NCI-H446 treated with DMSO at 0.1 percent for 48 hours (cell line): ENCODE measurements around the gene SRGAP1.
"Not testable (repeated sequence)": the region's sequence is repeated elsewhere in the genome, so short reads cannot be mapped to it uniquely, and the experiment has no call there.

Source experiments
- DNase-seq: peaks from one replicate; lab custom pipeline; 2025; lab: John Stamatoyannopoulos, UW

SRGAP1 gene

GRCh38 chr12:63838411-63838810, 6.1 kb upstream of the SRGAP1 start:
- no peak for DNase-seq

GRCh38 chr12:63841011-63841410, 3.5 kb upstream of the SRGAP1 start:
- DNase-seq: no peak

- DNase-seq: no peak
Measured at GRCh38 chr12:63841571-63841970, 2.9 kb upstream of the SRGAP1 start.

GRCh38 chr12:63842750-63843149, 1.8 kb upstream of the SRGAP1 start:
- DNase-seq: not testable (repeated sequence)

- DNase-seq: no peak
Measured at GRCh38 chr12:63843254-63843720, 1.2 kb upstream of the SRGAP1 start.

GRCh38 chr12:63843721-63844390, 644 bp upstream of the SRGAP1 start:
- peak; percentile 79 for DNase-seq

- no peak for DNase-seq
Measured at GRCh38 chr12:63845726-63846125, 1.2 kb downstream of the SRGAP1 start.

- DNase-seq: no peak
Measured at GRCh38 chr12:63846238-63846967, 1.9 kb downstream of the SRGAP1 start.

GRCh38 chr12:63848450-63848849, 4.0 kb downstream of the SRGAP1 start:
- DNase-seq: no peak

GRCh38 chr12:63849106-63849620, 4.7 kb downstream of the SRGAP1 start:
- no peak for DNase-seq

GRCh38 chr12:63849641-63850040, 5.1 kb downstream of the SRGAP1 start:
- no peak for DNase-seq

- no peak for DNase-seq
Measured at GRCh38 chr12:63853978-63854377, 9.5 kb downstream of the SRGAP1 start.

- no peak for DNase-seq
Measured at GRCh38 chr12:63855299-63855698, 10.8 kb downstream of the SRGAP1 start.

- no peak for DNase-seq
Measured at GRCh38 chr12:63857771-63858670, 13.5 kb downstream of the SRGAP1 start.

- not testable (repeated sequence) for DNase-seq
Measured at GRCh38 chr12:63859880-63860279, 15.4 kb downstream of the SRGAP1 start.

- no peak for DNase-seq
Measured at GRCh38 chr12:63862187-63862968, 17.9 kb downstream of the SRGAP1 start.

GRCh38 chr12:63862969-63863230, 18.4 kb downstream of the SRGAP1 start:
- DNase-seq: no peak

- no peak for DNase-seq
Measured at GRCh38 chr12:63863658-63864453, 19.4 kb downstream of the SRGAP1 start.

- DNase-seq: no peak
Measured at GRCh38 chr12:63864454-63864706, 19.9 kb downstream of the SRGAP1 start.

GRCh38 chr12:63865448-63865847, 20.9 kb downstream of the SRGAP1 start:
- no peak for DNase-seq

GRCh38 chr12:63867053-63867452, 22.6 kb downstream of the SRGAP1 start:
- DNase-seq: no peak
